HK-2 (cell line): ENCODE results near the gene IER5L.
A peak's percentile ranks its signal among the peaks of the same experiment; 100 is the strongest.
"Not testable (repeated sequence)": the region's sequence is repeated elsewhere in the genome, so short reads cannot be mapped to it uniquely, and the experiment has no call there.

ENCODE experiments used
- DNase-seq: peaks from one replicate; pipeline ENCODE4 v3.0.0-alpha.2; 2018; ENCODE audit not compliant: unreplicated experiment

IER5L gene

DNA sequence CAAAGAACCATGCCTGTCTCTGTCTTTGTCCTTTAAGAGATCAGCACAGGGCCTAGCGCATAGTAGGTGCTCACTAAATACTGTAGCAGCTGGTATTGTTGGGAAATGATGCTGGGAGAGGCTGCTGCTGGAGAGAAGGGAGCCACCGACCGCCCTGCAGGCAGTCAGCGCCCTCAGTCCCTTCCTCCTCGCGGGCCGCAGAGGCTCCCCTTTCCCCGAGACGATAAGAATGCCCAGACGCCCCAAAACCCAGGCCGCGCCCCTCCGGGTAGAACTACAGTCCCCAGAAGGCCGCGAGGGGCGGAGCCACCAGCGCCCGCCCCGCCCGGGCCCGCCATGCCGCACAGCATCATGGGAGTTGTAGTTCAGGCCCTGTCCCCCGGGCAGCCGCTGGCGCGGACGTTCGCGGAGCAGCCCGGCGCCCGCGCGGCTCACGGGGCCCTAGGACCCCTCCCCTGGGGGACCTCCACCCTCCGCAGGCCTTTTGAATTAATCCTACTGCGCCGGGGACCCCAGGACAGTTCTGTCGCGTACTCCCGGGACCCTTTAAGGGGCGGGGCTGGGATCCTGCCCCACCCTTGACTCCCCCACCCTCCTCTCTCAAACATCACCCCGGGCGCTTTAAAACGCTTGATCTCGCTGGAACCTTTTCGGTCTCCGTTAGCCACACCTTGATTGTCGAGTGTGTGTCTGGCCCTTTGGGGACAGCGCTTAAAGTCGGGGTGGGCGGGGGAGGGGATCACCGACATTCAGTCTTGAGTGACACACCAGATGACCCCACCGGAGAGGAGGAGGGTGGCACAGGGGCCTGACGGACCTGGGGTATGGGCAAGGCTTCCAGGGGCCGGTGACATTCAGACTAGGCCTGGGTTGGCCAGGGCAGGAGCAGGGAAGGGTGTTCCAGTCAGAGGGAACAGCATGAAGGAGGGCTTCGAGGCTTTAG, 24.8 kb upstream of the IER5L start:
- DNase-seq = peak; percentile 76

DNA sequence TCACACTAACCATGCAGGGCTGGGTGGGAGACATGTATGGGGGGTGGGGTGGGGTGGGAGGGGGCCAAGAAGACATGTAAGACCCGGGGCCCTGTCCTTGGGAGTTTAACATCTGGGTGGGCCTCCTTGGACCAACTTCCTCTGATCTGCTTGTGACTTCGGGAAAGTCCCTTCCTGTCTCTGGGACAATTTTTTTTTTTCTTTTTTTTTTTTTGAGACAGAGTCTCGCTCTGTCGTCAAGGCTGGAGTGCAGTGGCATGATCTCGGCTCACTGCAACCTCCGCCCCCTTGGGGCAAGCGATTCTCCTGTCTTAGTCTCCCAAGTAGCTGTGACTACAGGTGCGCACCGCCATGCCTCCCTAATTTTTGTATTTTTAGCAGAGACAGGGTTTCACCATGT, 23.8 kb upstream of the IER5L start:
- no peak for DNase-seq

DNA sequence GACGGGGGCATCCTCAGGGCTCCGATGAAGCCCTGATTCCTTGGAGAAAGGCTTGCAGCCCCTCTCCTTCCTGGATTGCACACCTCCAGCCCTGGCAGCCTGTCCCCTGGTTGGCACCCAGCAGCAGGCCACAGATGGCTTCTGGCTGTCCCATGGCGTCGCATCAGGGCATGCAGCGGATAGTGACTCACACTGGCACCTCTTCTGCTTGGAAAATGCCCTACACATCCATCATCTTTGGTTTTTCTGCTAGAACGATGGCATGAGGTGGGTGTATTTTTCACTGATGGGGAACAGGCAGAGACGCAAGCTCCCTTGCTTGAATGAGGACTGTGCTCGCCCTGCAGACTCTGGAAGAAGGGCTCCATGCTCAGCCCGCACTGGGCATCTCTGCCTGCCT, 23.2 kb upstream of the IER5L start:
- no peak for DNase-seq

DNA sequence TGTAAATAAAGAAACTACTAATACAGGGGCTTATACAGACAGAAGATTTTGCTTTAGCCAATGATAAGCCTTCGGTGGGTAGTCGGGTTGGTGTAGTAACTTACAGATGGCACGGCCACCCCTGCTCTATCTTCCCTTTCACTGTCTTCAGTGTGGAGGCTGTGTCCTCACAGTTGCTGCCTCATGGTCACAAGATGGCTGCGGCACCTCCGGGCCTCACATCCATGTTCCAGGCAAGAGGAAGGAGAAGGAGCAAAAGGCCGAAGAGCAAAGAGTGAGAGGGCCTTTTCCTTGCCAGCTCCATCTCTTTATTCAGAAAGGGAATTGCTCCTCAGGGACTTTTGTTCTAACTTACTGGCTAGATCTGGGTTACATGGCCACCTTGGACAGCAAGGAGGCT, 22.2 kb upstream of the IER5L start:
- DNase-seq = no peak

DNA sequence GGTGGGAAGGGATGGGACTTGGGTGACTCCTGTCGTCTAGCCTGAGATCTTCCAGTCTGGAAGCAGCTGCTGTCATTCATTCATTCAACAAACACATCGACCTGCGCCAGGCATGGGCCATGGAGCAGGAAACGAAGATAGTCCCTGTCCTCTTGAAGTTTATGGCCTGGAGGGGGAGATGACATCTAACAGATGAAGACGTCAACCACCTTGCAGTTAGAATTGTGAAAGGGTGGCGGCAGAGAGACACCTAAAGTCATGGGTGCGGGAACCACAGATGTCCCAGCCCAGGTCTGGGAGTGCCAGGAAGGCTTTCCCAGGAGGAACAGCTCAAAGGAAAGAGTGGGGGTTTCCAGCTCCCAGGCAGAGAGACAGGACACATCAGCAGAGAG, 21.0 kb upstream of the IER5L start:
- DNase-seq = no peak

DNA sequence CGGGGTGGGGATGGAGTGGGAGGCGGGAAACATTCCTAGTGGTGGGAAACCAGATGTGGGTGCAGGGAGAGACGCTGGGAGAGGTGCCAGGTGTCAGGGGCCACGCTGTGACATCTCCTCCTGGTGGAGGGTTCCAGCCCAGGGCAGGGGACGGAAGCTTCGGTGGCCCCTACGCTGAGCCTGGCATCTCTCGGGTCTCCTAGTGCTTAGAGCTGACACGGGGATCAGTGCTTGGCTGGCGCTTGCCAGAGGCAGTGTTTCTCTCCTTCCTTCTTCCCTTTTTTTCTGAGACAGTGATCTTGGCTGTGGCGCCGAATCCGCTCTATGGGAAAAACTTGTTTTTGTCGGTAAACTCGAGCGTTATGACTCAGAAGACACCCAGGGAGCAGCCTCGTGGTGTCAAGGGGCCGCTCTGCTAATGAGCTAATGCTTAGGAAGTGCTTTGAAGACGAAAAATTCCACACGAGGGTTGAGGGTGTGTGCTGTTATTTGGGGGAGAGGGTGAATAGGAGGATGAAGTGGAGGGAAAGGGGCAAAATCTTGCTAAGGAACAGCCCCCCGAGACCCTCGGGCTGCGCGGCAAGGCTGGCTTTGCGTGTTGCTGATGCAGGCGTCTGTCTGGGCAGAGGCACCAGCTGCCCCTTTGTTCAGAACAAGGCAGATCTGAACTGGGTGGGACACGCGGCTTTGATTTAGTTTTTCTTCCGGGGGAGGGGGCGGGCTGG, 20.4 kb upstream of the IER5L start:
- no peak for DNase-seq

DNA sequence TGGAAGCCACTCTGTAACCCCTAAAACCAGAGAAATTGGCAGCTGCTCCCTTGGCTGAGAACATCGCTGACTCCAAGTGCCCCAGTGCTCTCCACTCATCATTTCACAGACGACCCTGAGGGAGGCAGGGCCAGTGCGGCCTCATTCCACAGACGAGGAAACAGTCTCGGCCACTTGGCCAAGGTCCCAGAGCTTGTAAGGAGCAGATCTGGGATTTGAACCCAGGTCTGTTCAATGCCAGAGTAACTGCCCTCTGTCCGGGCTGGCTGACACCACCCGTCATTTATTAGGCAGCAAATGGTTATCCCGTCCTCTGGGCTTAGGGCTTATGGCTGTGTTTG, 19.9 kb upstream of the IER5L start:
- no peak for DNase-seq

DNA sequence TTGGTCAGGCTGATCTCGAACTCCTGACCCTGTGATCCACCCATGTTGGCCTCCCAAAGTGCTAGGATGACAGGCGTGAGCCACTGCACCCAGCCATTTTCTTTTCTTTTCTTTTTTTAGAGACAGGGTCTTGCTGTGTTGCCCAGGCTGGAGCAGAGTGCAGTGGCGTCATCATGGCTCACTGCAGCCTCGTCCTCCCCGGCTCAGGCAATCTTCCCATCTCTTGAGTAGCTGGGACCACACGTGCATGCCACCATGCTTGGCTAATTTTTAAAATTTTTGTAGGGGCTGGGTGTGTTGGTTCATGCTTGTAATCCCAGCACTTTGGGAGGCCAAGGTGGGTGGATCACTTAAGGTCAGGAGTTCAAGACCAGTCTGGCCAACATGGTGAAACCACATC, 19.0 kb upstream of the IER5L start:
- not testable (repeated sequence) for DNase-seq

DNA sequence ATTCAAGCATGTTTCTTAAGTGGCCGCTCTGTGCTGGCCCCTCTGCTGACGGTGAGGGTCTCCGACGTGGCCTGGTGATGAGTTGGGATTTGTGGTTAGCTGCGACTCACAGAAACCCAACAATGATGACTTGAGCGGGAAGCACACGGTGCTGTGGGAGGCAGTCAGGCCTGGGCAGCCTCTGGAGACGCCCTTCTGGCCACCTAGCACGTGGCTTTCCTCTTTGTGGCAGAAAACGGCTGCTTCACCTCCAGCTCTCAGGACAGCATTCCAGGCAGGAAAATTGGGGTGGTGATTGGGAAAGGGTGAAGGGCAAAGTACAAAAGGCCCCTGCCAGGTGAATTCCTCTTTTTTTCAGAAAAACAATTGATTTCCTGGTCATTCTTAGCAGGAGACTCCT, 17.5 kb upstream of the IER5L start:
- DNase-seq = no peak

DNA sequence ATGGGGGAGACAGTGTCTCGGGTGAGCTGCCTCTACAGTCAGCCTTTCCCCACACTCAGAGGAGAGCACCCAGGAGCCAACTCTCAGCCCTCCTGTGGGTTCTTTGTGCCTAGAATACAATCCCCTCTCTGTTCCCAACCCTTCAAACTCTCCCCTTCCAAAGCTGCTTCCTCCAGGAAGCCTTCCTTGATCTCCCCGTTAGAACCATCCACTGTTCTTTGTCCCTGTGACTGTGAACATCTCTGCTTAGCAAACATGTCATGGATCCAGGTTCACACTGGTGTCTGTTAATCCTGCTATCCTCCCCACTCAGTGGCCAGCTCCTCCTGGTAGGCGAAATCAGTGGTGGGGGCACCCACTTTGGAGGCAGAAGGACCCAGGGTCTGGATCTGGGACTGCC, 16.2 kb upstream of the IER5L start:
- no peak for DNase-seq

DNA sequence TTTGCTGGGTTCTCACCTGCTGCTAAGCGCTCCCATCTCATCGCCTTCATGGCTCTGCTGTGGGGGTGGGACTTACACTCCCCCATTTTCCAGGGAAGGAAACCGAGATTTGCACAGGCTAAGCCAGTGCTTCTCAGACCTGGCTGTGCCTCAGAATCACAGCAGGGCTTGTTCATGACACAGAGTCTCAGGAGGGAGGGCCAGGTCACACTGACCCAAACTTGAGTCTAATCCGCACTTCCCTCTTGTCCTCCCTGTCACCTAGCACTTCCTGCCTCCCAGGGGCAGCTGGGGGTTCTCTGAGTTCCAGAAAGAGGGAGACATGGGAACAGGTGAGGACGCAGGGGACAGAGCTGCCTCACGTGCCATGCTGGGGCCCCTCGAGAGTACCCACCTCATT, 15.6 kb upstream of the IER5L start:
- no peak for DNase-seq

DNA sequence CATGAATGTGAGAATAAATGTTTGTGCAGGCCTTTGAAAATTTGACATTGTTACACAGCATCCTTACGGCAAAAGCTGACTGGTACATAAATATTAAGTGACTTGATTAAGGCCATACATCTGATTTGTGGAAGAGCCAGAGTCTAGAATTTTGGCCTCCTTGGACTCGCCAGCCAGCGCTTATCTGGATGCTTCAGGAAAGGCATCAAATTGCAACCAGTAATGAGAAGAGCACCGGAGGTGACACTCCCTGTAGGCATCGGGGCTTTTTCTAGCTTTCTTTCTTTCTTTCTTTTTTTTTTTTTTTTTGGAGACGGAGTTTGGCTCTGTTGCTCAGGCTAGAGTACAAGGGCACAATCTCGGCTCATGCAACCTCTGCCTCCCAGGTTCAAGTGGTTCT, 13.2 kb upstream of the IER5L start:
- DNase-seq = no peak

DNA sequence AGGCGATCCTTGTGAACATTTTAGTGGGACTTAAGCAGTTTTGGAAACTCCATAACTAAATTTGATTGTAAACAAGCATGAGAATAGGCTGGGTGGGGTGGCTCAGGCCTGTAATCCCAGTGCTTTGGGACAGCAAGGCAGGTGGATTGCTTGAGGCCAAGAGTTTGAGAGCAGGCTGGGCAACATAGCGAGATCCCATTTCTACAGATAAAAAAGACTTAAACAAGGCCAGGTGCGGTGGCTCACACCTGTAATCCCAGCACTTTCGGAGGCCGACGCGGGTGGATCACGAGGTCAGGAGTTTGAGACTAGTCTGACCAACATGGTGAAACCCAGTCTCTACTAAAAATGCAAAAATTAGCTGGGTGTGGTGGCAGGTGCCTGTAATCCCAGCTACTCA, 11.9 kb upstream of the IER5L start:
- not testable (repeated sequence) for DNase-seq

DNA sequence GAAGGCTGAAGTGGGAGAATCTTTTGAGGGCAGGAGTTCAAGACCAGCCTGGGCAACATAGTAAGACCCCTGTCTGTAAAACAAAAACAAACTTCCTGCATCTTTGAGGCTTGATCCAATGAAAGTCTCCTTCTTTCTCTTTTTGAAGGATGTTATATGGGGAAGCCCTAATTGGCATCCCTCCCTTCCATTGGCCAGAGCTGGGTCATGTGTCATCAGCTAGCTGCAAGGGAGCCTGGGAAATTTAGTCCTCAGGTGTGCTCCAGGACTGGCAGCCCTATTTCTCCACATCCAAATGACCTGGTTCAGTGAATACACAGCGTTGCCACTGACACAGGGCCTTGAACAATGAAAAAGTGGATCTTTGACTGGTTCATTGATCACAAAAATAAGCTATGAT, 9.0 kb upstream of the IER5L start:
- DNase-seq = no peak

DNA sequence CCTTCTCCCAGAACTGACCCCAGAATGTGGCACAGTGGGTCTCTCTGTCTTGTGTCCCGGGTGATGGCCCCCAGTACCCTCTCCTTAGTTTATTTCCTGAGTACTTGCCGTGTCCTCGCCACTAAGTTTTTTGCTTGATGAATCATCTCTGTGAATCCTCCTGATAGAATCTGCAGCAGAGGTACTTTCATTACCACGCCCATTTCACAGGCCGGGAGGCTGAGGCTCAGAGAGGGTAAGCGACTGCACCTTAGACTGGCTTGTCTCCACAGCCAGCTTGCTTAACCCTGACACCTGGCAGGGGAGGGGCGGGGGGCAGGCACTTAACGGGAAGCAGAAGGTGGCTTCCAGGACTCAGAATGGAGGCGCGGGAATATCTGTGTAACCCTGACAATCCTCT, 7.9 kb upstream of the IER5L start:
- no peak for DNase-seq

DNA sequence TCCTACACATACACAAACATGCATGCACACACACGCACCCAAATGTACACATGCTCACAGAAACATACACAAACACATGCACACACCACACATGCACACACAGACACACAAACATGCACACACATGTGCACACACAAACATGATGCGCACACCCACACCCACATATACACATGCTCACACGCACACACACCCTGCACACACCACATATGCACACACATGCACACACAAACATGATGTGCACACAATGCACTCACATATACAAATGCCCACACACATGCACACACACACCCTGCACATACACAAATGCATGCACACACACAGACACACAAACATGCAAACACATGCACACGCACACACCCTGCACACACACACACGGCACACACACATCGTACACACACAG, 7.3 kb upstream of the IER5L start:
- DNase-seq = no peak

DNA sequence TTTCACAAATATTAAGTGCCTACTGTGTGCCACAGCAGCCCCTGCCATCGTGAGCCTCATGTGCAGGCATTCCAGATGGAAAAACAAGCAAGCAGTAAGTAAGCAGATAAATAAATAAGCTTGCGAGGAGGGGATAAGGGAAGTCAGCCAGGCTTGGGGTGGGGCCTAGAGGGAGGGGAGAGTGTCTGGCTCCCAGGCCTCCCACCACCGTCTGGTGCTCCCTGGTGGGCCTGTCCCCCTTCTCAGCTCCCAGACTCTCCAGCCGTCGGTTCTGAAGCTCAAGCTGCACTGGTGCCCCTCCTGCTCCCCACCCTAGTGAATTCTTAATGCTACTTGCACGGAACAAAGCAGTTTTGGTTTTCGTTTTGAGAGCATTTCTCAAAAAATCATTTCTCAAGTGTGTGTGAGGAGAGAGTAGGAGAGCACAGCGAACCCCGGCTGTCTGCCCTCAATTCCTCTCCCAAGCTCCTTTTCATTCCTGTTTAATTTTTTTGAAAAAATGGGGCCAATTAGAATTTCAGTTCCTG, 6.6 kb upstream of the IER5L start:
- DNase-seq = no peak

DNA sequence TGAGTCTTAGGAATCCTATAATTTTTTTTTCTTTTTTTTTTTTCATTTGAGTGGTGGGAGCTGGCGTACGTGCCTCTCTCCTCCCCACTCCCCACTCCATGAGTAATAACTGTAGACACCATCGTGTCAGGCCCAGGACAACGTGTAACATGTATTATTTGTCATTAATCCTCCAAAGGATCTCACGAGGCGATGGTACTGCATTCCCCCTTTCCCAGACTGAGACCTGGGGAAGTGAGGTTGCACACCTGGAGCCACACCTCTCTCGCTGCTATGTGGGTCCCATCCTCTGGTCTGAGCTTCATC, 6.1 kb upstream of the IER5L start:
- no peak for DNase-seq

DNA sequence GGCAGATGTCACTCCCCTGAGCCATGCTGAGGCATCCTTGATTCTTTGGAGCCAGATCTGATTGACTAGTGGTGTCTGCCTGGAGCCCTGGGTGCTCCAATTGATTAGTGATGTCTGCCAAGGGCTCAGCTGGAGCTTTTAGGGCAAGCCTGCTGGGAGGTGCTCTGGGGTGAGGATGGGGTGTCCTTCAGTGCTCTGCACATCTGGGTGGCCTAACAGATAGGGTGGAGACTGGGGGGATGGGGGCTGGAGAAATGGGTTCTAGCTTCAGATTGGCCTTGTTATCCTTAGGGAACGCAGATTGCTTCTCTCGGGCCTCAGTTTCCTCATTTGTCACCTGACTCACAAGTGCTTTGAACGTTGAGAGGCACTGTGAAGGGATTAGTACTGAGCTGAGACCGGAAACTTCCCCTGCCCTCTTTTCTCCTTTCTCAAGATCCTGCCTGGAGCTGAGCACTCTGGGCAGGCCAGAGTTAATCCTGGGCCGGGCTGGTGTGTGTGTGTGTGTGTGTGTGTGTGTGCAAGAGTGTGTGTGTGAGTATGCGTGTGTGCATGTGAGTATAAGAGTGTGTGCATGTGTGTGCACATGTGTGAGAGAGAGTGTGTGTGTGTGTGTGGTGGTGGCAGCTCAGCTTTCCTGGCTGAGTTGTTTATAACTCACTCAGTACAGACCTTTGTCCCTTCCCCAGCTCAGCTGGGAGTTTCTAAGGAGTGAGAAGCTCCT, 5.6 kb upstream of the IER5L start:
- DNase-seq = no peak

DNA sequence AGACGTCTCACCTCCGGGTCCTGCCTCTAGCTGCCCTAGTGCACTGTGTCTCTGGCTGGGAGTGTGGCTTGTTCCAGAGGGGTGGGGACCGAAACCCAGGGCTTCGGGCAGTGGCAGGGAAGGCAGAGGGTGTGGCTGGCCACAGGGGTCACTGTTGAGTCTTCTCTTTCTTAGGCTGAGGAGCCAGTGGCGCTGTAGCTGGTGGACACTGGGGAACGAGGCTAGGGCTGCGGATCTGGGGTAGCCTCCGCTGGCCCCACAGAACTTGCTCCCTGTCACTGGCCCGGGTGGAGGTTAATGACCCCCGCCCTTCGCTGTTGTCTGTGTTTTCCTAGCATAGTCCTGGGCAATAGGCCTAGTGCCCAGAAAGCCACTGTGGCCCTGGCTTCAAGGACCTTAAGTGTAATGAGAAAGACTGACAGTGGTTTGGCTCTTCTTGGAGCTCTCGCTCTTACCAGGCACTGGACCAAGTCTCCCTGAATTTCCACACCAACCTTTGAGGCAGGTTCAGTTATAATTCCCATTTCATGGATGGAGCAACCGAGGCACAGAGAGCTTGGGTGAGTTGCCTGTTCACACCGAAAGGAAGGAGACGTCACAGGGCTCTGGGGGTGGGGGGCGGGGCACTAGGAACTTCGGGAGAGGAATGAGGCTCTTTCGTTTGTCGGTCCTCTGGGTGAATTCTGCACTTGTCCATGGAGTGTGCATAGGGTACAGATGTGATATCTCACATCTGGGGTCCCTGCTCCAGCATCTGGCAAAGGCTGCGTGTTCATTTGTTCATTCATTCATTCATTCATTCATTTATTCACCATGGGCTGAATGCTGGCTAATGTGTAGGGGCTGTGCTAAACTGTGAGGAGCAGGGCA, 4.8 kb upstream of the IER5L start:
- no peak for DNase-seq

DNA sequence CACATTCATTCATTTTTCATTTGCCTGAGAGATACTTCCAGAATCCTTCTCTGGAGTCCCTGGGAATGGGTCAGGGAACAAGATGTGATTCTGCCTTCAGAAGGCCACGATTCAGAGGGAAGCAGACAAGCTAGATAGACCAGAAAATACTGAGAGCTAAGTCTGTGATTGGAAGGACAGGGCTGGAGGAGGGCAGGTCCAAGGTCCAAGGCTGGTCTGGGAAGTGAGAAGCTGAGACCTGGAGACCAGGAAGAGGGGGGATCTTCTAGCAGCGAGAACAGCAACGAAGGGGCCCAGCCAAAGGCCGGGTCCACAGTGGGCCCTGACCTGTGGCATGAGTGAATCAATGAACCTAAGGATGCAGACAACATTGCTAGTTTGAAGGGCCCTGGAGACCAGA, 4.1 kb upstream of the IER5L start:
- DNase-seq = no peak

DNA sequence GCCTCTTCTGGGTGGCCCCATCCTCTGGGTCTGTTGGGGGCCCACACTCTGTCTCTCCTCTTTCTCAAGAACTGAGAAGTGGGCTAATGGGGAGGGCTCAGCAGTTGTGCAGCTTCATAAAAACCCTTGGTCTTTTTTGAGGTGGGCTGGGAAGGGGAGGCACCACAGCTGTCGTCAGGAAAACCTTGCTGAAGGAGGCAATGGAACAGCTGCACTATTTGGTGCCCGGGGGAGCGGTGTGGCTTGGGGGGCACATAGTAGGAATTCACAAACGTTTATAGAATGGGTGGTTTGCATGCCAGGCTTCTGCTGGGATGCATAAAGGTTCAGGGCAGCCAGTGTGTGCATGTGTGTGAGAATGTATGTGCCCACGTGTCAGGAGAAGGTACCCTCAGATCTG, 3.2 kb upstream of the IER5L start:
- no peak for DNase-seq
